Ishikawa (cell line): ENCODE data around the gene RPS6KA2.

Experiments used
- EP300 ChIP-seq: IDR thresholded peaks from 2 replicates; pipeline ENCODE4 v1.6.1; 2012; ENCODE audit warnings: borderline replicate concordance
- MAX ChIP-seq: IDR thresholded peaks from 2 replicates; pipeline ENCODE4 v1.6.1; 2012
- RAD21 ChIP-seq: IDR thresholded peaks from 2 replicates; pipeline ENCODE4 v1.6.1; 2012; ENCODE audit warnings: low read depth
- REST ChIP-seq: IDR thresholded peaks from 2 replicates; pipeline ENCODE4 v1.6.1; 2012; ENCODE audit warnings: low read depth, mild to moderate bottlenecking
- TAF1 ChIP-seq: IDR thresholded peaks from 2 replicates; pipeline ENCODE4 v1.6.1; 2012; ENCODE audit warnings: low read depth, mild to moderate bottlenecking
- YY1 ChIP-seq: IDR thresholded peaks from 2 replicates; pipeline ENCODE4 v1.6.1; 2012; ENCODE audit warnings: low read depth
- ZBTB7A ChIP-seq: IDR thresholded peaks from 2 replicates; pipeline ENCODE4 v1.6.1; 2012; ENCODE audit warnings: low read depth

- peak; percentile 97 for TF ChIP-seq EP300
- TF ChIP-seq TAF1: no peak
- TF ChIP-seq REST: no peak
- peak; percentile 95 for TF ChIP-seq MAX
- peak; percentile 42 for TF ChIP-seq RAD21
- no peak for TF ChIP-seq ZBTB7A
- peak; percentile 66; the same call in 1 of the 2 replicates for TF ChIP-seq YY1
Observed at GRCh38 chr6:166556863-166557322, 70.2 kb downstream of the RPS6KA2 start.
